Subcutaneous abdominal adipose tissue (tissue), 5 donors: ENCODE measurements around the gene ALDOA.
"Not testable (repeated sequence)": the region's sequence is repeated elsewhere in the genome, so short reads cannot be mapped to it uniquely, and the experiment has no call there.

Experiments
- H3K27ac ChIP-seq: one replicate; pipeline ENCODE4 v1.7.0; 2013; ENCODE audit warnings: low read depth, mild to moderate bottlenecking, inconsistent platforms, low read length, moderate library complexity
- H3K27me3 ChIP-seq, 5 donors: one replicate each; pipeline ENCODE4 v1.7.0; 2013; ENCODE audit warnings: low read length in 5 of 5, inconsistent platforms in 1 of 5; ENCODE audit not compliant: control insufficient read depth in 5 of 5, insufficient read depth in 4 of 5
- H3K36me3 ChIP-seq, 5 donors: one replicate each; pipeline ENCODE4 v1.7.0; 2013; ENCODE audit warnings: low read length in 5 of 5; ENCODE audit not compliant: control insufficient read depth in 5 of 5, insufficient read depth in 5 of 5
- H3K4me1 ChIP-seq, 5 donors: one replicate each; pipeline ENCODE4 v1.7.0; 2013; ENCODE audit warnings: low read length in 5 of 5, mild to moderate bottlenecking in 3 of 5, moderate library complexity in 1 of 5; ENCODE audit not compliant: control insufficient read depth in 5 of 5, insufficient read depth in 5 of 5
- H3K4me3 ChIP-seq, 5 donors: one replicate each; pipeline ENCODE4 v1.7.0; 2013; ENCODE audit warnings: low read length in 5 of 5, low read depth in 1 of 5
- H3K9ac ChIP-seq, 5 donors: one replicate each; pipeline ENCODE4 v1.7.0; 2013; ENCODE audit warnings: low read length in 5 of 5, mild to moderate bottlenecking in 4 of 5, moderate library complexity in 3 of 5
- H3K9me3 ChIP-seq, 5 donors: one replicate each; pipeline ENCODE4 v1.7.0; 2013; ENCODE audit warnings: low read length in 5 of 5; ENCODE audit not compliant: control insufficient read depth in 5 of 5
- donor health status: healthy.
- donor health status: healthy.
- donor health status: healthy.
- donor health status: healthy.
- donor health status: healthy.

Gene ALDOA

GRCh38 chr16:30040690-30041089 is 24.9 kb upstream of the ALDOA start:
- H3K4me1 ChIP-seq, H3K9me3 ChIP-seq, H3K9ac ChIP-seq, H3K36me3 ChIP-seq, H3K4me3 ChIP-seq, H3K27me3 ChIP-seq, H3K27ac ChIP-seq: not testable (repeated sequence)

DNA sequence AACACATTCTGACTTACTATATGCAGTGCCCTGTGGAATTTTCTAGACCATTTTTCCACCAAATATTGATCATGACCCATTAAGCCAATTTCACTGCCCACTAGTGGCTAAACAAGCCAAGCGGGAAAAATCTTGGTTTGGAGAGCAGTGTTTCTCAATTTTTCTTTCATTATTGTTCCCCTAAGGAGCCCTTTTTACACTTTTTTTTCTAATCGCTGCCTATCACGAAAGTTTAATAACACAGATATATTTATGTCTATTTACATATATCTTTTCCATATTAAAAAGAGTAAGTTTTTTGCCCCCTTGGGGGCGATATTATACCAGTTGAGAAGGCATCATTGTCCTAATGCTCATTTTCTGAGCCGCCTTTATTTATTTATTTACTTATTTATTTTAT is 23.7 kb upstream of the ALDOA start:
- Histone ChIP-seq H3K4me1 (no peaks in the 10 kb centered on the region), H3K36me3 (no peaks in the 10 kb centered on the region), H3K9me3 (no peaks in the 10 kb centered on the region), H3K9ac (no peak overlapping the region), H3K27me3 (peaks cover 0 to 4% (median 0%) of the 10 kb centered on the region in 5 donors), H3K4me3 (no peak overlapping the region), H3K27ac (no peak overlapping the region)

GRCh38 chr16:30046178-30046577 is 19.4 kb upstream of the ALDOA start:
- Histone ChIP-seq H3K27me3 (peaks cover 0 to 4% (median 0%) of the 10 kb centered on the region in 5 donors), H3K27ac (no peak overlapping the region), H3K9ac (no peak overlapping the region)

GRCh38 chr16:30046588-30046987 is 19.0 kb upstream of the ALDOA start:
- H3K36me3 ChIP-seq: no peaks in the 10 kb centered on the region
- H3K27ac ChIP-seq: no peak overlapping the region
- H3K4me1 ChIP-seq: no peaks in the 10 kb centered on the region
- no peak overlapping the region for H3K9ac ChIP-seq
- no peak overlapping the region for H3K4me3 ChIP-seq
- peaks cover 0 to 4% (median 0%) of the 10 kb centered on the region in 5 donors for H3K27me3 ChIP-seq
- no peaks in the 10 kb centered on the region for H3K9me3 ChIP-seq

More at GRCh38 chr16:30046178-30046577, 19.4 kb upstream of the ALDOA start:
- Histone ChIP-seq H3K4me3 (no peak overlapping the region), H3K36me3 (no peaks in the 10 kb centered on the region), H3K9me3 (no peaks in the 10 kb centered on the region), H3K4me1 (no peaks in the 10 kb centered on the region)

- H3K27ac ChIP-seq: no peak overlapping the region
- no peaks in the 10 kb centered on the region for H3K36me3 ChIP-seq
Observed at GRCh38 chr16:30049871-30050270, 15.7 kb upstream of the ALDOA start.

GRCh38 chr16:30051518-30051917 is 14.0 kb upstream of the ALDOA start:
- no peak overlapping the region for H3K27ac ChIP-seq
- no peak overlapping the region for H3K4me3 ChIP-seq
- no peaks in the 10 kb centered on the region for H3K27me3 ChIP-seq
- no peaks in the 10 kb centered on the region for H3K9me3 ChIP-seq
- H3K4me1 ChIP-seq: peaks cover 0 to 20% (median 11%) of the 10 kb centered on the region in 5 donors
- H3K9ac ChIP-seq: no peak overlapping the region
- H3K36me3 ChIP-seq: no peaks in the 10 kb centered on the region

More at GRCh38 chr16:30049871-30050270, 15.7 kb upstream of the ALDOA start:
- Histone ChIP-seq H3K27me3 (peaks cover 0 to 4% (median 0%) of the 10 kb centered on the region in 5 donors), H3K4me1 (peaks cover 0 to 20% (median 11%) of the 10 kb centered on the region in 5 donors), H3K4me3 (no peak overlapping the region), H3K9me3 (no peaks in the 10 kb centered on the region), H3K9ac (no peak overlapping the region)

DNA sequence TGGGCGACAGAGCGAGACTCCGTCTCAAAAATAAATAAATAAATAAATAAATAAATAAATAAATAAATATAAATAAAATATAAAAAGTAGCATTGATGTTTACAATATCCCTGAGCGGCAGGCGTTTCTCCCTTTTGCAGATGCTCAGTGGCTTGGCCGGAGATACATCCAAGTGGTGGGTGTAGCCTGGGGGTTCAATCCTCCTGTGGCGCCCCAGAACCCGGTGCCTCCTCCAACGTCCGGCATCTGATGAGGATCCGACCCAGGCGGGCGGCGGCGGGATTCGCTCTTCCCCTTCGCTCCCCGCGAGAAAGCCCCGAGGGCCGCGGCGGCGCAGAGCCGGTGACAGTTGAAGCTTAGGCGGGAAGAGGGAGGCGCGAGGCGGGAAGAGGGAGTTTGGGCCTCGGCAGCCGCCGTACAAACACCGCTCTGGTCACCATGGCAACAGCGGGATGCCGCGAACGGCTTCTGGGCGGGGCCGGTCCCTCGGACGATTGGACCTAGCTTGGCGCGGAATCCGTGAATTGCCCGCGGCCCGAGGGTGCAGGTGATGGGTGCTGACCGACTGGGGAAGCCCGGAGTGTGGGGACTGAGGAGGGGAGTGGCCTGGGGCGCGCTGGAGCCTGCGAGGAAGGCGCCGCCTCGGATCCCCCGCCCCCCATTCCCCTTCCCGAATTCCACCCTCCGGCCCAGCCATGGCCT is 12.7 kb upstream of the ALDOA start:
- H3K4me1 ChIP-seq: peaks cover 0 to 20% (median 11%) of the 10 kb centered on the region in 5 donors
- no peaks in the 10 kb centered on the region for H3K9me3 ChIP-seq
- H3K36me3 ChIP-seq: no peaks in the 10 kb centered on the region
- H3K9ac ChIP-seq: peak overlapping the region in 4 of 5 donors; percentile 51 to 72 (median 69)
- H3K27me3 ChIP-seq: no peaks in the 10 kb centered on the region
- peak overlapping the region; percentile 73 to 86 (median 76) for H3K4me3 ChIP-seq
- H3K27ac ChIP-seq: peak overlapping the region; percentile 54

DNA sequence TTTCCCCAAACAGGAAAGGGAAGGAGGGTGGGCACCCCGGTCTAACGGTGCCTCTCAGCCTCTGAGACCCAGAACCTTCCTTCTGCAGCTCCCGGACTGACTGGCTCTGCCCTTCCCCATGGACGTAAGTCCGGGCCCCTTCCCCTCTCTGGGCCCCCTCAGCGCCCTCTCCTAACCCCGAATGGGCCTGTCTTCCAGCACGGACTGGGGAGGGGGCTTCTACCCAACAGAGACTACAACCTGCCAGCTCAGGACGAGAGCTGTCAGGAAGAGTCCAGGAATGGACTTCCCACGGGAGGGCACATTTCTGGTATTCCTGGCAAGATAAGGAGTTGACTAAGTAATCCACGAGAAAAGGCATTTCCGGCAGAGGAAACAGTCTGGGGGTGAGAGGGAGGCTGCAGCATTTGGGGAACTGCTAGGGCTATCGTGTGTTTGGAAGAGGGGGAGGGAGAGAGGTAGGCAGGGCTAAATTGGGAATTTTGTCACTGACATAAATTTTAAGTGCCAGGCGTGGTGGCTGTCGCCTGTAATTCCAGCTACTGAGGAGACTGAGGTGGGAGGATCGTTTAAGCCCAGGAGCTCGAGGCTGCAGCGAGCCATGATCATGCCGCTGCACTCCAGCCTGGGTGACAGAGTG is 12.1 kb upstream of the ALDOA start:
- Histone ChIP-seq H3K27ac (peak overlapping the region; percentile 54), H3K9ac (peak overlapping the region in 3 of 5 donors; percentile 67 to 72 (median 71))

DNA sequence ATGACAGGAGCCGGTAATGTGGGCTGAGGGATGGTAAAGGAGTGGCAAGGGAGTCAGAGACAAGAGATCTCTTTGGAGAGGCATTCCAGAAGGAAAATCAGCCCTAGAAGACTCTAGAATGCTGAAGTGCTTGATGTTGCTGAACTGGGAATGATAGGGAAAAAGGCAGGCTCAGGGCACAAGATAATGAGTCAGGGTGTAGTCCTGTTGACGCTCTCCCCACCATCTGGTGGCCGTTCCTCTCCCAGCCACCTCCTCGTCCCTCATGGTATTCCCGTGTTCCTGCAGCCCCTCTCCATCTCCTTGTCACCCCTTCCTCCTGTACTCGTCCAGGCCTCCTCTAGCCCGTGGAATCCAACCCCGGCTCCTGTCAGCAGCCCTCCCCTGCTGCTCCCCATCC is 11.1 kb upstream of the ALDOA start:
- Histone ChIP-seq H3K27me3 (no peaks in the 10 kb centered on the region), H3K4me1 (peaks cover 0 to 20% (median 11%) of the 10 kb centered on the region in 5 donors), H3K4me3 (no peak overlapping the region), H3K9ac (no peak overlapping the region), H3K27ac (no peak overlapping the region), H3K9me3 (no peaks in the 10 kb centered on the region), H3K36me3 (no peaks in the 10 kb centered on the region)

More for the DNA sequence above, 12.1 kb upstream of the ALDOA start:
- Histone ChIP-seq H3K9me3 (no peaks in the 10 kb centered on the region), H3K27me3 (no peaks in the 10 kb centered on the region), H3K36me3 (no peaks in the 10 kb centered on the region), H3K4me3 (peak overlapping the region; percentile 73 to 86 (median 76)), H3K4me1 (peaks cover 0 to 20% (median 11%) of the 10 kb centered on the region in 5 donors)

- Histone ChIP-seq H3K4me1 (peaks cover 0 to 22% (median 11%) of the 10 kb centered on the region in 5 donors), H3K4me3 (no peak overlapping the region), H3K27ac (no peak overlapping the region), H3K9ac (no peak overlapping the region), H3K9me3 (no peaks in the 10 kb centered on the region), H3K36me3 (no peaks in the 10 kb centered on the region), H3K27me3 (no peaks in the 10 kb centered on the region)
Observed at GRCh38 chr16:30054959-30055553, 10.5 kb upstream of the ALDOA start.
